AG09319 (cell line): ENCODE results near the gene TBC1D1.

Experiments used
- DNase-seq: peaks from one replicate; pipeline ENCODE4 v3.0.0-alpha.2; 2010; ENCODE audit warnings: low read depth; ENCODE audit errors: extremely low read depth
- CTCF ChIP-seq: IDR thresholded peaks from 2 replicates; pipeline ENCODE4 v1.5.1; 2011; ENCODE audit warnings: low read depth, mild to moderate bottlenecking, inconsistent platforms, low read length, moderate library complexity

Gene TBC1D1

GRCh38 chr4:37946503-37947179, 55.8 kb downstream of the TBC1D1 start:
- no peak for TF ChIP-seq CTCF
- DNase-seq = no peak

- DNase-seq = no peak
- TF ChIP-seq CTCF = no peak
Measured at GRCh38 chr4:37948542-37948941, 57.7 kb downstream of the TBC1D1 start.

DNA sequence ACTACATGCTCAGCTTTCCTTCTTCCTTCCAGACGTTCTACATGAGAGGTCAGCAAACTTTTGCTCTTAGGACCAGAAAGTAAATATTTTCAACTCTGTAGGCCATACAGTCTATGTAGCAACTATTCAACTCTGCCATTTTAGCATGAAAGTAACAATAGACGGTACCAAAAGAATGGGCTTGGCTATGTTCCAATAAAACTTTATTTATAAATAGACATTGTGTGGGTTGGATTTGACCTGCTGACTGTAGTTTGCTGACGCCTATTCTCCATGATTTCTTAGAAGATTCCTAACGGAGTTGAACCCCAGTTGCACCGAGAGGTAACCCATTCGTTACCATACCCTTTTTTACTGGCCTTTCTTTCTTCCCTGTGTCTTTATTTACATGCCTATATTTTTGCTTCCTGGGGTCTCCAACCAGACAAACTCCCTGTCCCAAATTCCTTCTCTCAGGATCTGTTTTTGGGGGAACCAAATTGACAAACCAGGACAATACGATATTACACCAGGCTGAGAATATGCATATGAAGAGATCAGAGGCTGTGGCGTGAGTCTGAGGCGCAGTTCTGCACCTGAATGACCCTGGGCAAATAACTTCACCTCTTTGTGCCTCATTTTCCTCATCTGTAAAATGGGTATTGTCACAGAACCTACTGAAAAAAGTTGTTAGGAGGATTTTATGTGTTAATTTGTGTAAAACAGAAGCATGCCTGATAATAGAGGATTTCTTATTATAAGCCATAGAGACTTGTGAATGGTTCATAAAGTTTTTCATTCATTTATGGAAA, 58.9 kb downstream of the TBC1D1 start:
- TF ChIP-seq CTCF = no peak
- no peak for DNase-seq

DNA sequence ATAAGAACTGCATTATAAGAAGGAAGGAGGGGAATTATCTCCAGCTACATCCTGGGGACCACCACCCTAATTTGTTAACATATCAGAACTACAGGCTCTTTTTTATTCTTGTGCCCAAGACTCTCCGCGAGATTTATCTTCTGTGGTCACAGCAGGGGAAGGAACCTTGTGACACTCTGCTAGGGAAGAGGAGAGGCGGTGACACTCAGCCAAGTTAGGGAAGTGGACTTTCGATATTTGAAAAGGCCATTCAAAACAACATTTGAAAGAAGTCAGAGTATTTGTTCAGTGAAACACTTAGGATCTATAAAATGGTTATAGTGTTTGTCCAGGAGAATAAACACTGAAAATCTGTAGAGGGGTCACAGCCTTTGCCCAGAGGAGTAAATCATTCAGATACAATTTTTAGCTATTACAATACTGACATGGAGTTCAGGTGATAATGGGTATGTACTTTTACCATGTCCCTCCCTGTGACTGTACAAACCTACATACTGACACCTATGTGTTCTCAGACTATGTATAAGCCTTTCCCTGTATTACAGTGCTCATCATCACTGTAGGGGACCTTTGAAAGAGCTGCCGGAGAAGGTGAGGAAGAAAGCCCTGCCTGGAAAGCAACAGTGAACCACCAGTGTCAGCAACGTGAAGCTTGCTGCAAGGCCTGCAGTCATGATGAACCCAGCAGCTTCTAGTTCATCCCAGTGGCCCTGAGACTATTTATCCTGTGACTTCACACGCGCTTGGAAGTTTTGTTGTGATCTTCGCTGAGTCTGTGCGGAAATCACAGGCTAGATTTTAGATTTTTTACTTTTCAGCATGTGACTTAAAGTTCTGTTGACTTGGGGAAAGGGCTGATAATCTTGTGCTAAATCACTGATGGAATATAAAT, 60.8 kb downstream of the TBC1D1 start:
- no peak for TF ChIP-seq CTCF
- DNase-seq = no peak

DNA sequence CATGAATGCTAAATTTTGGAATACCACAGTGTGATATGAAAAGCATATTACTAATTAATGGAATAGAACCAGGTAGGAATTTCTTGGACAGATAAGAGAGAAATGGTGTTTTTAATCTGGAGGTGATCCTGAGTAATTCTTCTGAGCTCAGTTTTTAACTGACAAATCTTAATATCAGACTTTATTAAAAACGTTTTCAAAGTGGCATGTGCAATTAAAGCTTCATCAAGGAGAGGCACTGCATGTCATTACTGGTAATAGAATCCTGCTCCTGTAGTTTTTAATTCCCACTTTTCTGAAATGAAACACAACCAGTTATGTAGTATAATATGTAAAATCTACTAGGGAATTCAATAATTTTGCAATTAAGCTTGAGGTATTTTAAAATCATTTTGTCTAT, 62.3 kb downstream of the TBC1D1 start:
- DNase-seq = no peak
- no peak for TF ChIP-seq CTCF

DNA sequence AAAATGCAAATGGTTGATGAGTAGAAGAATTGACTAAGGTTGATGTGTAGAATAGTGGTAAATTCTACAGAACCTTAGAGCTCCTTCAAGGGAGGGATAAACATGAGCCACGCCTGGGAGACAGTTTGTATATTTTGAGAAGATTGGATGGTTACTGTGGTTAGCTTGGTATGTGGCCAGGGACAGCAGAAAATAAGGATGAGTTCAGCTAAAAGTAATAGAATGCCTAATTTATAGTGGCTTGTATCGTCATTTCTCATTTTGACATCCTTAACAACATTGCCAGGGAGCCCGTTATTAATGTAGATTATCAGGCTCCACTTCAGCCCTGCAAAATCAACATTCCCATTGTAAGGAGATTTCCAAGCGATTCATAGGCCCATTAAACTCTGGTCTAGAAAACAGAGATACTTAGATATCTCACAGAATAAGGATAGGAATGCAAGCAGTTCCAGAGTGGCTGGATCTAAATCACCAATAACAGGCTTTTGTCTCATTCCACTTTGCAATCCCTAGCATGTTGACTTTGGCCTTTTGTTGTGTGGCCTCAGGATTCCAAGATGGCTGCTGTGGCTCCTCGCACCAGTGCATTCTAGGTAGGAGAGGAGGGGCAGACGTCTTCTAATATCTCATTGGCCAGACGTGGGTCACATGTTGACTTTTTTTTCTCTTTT, 62.9 kb downstream of the TBC1D1 start:
- no peak for DNase-seq
- no peak for TF ChIP-seq CTCF
